ENCODE measurements around the gene RNMT.
"Not testable (repeated sequence)": the region's sequence is repeated elsewhere in the genome, so short reads cannot be mapped to it uniquely, and the experiment has no call there.

Gene RNMT

DNA sequence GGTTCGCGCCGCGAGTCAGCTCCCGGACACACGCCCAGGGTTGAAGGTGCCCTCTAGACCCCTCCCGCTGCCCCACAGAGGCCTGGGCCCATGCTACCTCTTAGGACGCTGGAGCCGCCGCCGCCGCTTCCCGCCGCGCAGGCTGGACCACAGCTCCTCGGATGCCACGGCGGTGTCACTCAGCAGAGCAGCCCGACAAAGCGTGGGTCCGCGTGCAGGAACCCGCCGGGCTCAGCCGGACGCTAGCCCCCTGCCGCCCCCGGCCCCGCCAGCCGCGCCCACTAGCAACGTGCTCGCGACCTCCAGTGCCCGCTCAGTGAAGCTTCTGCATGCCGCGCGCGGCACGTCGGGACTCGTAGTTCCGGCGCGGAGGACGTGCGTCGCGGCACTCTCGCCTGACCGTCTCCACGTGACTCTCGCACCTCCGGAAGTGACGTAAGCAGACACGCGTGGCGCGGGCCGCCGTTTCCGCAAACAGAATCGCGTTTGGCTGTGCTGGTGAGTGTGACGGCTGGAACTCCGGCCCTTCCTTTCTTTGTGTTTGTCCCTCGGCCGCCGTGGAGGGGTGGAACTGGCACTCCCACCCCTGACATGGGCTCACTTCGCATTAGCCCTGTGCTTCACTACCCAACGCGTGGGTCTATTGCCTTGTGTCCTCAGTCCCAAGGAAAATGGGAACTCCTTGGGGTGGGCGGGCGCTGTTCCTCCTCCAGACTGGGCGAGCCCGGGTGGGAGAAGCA is at the start of gene RNMT, which contains the start of gene FAM210A:
Gene RNMT, plus strand, starts transcription at position 442 of the 740 bp plus-strand sequence. CDS start 4,845 bp downstream, outside the sequence.
Gene FAM210A, minus strand, starts transcription at position 327 of the 740 bp plus-strand sequence. CDS start 44,481 bp downstream, outside the sequence.
- DNase-seq: peak; percentile 96

DNA sequence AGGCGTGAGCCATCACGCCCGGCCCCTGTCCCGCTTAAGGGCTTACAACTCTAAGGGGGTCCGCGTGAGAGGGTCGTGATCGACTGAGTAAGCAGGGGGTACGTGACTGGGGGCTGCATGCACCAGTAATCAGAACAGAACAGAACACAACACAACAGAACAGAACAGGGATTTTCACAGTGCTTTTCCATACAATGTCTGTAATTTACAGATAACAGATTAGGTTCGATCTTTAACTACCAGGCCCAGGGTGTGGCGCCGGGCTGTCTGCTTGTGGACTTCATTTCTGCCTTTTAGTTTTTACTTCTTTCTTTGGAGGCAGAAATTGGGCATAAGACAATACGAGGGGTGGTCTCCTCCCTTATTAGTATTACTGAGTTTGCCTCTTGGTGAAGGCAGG is 49.1 kb upstream of the RNMT start:
- DNase-seq: not testable (repeated sequence)

DNA sequence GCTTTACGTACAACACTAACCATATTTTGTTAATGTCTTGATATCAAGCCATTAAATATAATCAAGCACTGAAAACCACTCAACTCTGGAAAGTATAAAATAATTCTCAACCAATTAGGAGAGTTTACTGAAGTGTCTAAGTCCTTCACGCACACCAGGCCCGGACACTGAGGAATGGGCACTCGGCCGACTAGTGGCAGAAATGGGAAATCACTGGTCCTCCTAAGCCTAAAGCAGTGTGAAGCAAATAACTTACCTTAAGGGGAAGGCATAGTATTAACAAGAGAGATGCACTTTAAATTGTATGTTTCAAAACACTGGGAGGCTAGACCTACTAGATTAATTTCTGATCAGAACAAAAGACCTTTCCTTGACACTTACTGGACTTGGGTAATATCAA is 45.9 kb upstream of the RNMT start:
- DNase-seq: peak; percentile 27

DNA sequence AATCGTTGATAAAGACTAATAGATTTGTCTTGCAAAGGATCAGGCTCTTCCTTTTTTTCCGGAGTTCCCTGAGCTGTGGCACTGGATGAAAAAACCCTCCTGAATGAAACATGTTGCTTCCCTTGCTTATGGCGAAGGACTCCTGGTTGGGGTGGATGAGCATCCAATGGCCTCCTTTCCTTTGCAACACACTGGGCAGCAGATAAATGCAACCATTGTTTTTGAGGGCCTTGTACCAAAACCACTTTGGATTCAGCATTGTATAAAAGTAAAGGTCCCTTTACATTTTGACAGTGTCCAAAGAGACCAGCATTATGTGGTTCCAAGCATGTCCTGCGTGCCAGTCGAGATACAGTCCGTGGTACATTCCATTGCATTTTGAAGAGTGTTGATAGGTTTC is 44.8 kb upstream of the RNMT start:
- no peak for DNase-seq

DNA sequence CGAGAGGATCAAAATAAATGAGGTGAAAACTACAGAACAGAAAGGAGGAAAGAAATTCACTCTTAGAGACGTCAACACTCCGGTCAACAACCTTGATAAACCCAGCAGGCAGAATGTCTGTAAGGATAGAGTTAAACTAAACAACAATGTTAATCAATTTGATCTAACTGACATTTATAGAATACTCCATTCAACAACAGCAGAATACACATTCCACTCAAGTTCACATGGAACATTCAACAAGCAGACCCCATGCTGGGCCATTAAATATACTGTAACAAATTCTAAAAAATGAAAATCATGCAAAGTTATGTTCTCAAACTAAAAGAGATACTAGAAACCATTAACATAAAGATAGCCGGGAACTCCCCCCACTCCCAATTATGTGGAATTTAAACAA is 41.9 kb upstream of the RNMT start:
- DNase-seq: no peak

DNA sequence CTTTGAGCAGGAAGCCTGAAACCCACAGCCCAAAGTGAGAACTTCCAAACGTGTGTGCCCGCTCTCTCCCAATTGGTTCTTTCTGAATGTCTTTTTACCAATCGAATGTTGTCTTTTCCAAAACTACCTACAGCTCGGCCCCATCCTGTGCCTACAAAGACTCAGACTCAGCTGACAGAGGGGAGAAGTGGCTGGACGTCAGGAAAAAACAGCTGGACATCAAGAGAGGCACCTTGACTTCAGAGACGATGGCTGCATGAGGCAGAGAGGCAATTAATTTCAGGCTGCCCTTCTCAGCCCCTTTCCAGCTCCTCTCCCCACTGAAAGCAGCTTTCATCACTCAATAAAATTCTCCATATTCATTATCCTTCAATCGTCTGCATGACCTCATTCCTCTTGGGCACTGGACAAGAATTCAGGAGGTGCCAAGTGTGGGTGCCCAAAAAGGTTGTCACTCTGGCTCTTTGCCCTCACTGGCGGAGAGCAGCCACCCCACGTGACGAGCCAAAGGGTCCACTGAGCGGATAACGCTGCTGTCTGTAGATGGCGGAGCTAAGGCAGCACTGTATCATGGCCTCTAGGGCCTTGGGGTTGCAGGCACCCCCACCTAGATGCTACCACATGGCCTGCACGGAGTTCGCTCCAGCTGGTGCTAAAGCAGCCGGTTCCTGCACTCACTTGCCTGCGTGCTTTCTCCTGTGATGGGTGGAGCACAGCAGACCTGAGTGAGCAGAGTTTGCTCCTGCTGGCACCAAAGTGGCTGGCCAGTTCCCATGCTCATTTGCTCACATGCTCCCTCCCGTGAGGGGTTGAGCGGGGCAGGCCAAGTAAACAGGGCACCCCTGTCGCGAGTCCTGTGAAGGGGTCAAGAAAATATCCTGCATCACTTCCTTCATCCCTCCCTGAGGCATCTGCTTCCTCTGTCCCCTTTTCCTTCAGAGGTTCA is 38.0 kb upstream of the RNMT start:
- DNase-seq: no peak

DNA sequence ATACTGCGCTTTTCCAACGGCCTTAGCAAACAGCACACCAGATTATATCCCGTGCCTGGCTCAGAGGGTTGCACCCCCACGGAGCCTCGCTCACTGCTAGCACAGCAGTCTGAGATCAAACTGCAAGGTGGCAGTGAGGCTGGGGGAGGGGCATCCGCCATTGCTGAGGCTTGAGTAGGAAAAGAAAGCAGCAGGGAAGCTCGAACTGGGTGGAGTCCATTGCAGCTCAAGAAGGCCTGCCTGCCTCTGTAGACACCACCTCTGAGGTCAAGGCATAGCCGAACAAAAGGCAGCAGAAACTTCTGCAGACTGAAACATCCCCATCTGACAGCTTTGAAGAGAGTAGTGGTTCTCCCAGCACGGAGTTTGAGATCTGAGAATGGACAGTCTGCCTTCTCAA is 36.4 kb upstream of the RNMT start:
- not testable (repeated sequence) for DNase-seq

DNA sequence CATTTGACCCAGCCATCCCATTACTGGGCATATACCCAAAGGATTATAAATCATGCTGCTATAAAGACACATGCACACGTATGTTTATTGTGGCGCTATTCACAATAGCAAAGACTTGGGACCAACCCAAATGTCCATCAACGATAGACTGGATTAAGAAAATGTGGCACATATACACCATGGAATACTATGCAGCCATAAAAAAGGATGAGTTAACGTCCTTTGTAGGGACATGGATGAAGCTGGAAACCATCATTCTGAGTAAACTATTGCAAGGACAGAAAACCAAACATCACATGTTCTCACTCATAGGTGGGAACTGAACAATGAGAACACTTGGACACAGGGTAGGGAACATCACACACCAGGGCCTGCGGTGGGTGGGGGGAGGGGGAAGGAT is 31.1 kb upstream of the RNMT start:
- DNase-seq: not testable (repeated sequence)

DNA sequence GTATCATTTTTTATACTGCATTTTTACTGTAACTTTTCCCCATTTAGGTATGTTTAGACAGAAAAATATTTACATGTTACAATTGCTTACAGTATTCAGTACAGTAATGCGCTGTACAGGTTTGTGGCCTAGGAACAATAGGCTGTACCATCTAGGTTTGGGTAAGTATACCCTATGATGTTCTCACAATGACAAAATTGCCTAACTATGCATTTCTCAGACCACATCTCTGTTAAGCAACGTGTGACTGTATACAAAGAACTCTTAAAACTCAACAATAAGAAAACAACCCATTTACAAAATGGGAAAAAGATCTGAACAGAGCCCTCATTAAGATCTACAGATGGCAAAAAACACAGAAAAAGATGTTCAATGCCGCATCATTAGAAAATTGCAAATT is 29.5 kb upstream of the RNMT start:
- no peak for DNase-seq

DNA sequence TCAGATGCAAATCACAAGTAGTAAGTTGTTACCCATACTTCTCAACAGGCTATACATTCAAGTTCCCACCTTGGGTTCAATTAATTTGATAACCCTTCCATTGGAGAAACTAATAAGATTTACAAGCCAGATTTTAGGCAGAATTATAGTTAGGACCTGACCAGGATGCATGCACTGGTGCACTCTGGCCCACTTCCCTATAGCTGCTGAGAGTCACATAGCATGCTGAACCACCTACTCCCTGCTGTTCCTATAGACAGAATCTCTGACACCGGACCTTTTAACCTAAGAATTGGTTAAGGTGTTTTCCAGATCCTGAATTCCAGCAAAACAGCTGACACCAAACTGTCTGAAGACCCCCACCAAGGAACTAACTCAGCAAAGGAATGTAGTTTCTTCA is 26.3 kb upstream of the RNMT start:
- no peak for DNase-seq

DNA sequence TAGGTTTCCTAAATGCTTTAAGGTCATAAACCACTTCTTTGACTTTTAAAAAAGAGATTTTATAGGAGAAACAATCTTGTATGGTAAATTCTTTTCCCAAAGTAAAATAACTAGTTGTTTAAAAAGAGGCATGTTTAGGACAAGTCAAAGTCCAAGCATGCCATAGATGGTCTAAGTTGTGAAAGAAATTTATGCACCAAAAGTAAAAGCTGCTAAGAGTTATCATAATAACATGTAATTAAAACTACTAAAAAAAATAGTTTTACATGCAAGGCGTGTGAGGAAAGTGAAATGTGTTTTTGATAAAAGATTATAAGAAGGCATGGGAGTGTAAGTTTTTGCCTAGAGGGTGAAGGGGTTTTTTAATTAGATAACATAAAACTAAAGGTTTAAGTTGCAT is 22.6 kb upstream of the RNMT start:
- DNase-seq: no peak

DNA sequence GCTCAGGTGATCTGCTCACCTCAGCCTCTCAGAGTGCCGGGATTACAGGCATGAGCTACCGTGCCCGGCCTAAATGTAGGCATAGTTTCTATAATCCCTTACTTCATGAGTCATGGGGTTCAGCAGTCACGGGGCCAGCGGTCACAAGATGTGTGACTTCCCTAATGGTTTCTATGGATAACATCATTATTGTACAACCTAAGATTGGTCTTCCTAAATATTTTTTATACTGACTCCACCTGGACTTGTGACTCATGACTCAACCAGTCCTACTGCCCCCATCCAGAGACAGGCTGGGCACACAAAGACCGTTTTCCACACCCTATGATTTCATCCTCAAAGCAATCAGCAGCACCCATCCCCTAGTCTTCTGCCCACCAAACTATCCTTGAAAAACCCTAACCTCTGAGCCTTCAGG is 16.1 kb upstream of the RNMT start:
- no peak for DNase-seq

DNA sequence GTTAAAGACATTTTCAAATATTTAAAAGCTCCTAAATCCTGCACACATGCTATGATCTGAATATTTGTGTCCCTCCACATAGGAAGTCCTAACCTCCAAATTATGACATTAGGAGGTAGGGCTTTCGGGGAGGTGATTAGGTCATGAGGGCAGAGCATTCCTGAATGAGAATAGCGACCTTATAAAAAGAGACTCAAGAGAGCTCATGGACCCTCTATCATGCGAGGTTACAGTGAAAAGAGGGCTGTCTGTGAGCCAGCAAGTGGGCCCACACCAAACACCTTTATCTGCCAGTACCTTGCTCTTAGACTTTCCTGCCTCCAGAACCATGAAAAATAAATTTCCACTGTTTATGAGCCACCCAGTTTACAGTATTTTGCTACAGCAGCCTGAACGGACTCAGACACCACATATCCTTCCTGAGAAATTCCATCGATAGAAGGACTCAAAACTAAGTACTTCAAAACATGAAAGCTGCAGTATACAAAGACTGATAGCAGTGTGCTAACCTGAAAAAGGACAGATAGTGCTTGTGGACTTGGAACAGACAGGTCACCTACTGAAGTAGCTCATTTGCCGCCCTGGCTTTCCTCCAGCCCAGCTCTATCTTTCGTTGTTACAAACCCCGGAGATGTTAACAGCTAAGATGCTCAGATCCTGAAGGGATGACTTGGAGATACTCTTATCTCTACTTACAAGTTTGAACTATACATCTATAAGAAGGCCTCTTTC is 13.9 kb upstream of the RNMT start:
- no peak for DNase-seq

DNA sequence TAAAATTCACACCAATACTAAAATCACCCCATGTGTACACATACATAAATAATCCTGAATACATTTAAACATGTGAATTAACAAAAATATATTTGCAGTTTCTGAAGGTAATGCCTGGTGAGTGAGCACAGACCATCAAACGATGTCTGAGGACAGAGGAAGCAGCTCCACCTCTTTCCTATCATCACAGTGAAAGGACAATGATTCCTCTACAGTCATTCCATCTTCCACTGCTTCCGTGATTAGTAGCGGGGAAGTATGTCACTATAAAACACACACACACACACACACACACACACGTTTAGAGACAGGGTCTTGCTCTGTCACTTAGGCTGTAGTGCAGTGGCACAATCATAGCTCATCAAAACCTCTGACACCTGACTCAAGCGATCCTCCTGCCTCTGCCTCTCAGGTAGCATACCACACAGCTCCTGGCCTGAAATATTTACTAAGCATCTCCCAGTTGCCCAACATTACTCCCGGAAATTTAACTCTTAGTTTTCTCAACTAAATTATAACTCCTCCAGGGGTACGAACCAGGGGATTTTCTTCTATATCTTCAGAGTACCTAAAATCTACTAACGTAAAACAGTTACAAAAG is 12.9 kb upstream of the RNMT start:
- DNase-seq: no peak

DNA sequence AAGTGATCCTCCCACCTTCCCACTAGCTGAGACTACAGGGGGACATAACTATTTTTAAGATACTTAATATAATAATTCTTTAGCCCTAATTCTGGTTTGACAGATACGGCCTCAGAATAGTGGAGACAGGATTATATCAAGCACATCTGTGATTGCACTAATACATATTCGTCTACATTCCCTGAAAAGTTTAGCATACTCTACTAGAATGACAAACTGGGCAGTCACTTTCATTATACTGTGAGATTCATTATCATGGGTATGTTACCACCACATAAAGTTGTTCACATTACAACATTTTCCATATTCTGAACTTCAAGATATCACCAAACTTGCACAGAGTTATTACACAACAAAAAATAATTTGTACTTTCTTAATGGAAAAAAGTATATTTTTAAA is 11.1 kb upstream of the RNMT start:
- no peak for DNase-seq

DNA sequence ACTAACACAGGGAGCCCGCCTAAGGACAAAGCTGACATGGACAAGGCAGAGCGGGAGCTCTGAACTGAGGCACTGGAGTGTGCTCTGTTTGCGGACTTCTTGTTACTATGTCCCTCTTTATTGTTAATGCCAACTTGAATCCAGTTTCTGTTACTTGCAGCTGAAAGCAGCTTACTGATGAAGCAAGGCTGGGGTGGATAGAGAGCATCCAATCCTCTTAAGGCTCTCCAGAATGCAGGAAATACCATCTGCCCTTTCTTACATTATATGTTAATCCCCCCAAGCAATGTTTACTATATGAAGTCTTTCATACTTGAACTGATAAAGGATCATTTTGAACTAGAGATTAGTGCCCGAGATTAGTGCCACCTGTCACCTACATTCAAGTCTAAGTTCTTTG is 9.6 kb upstream of the RNMT start:
- no peak for DNase-seq

DNA sequence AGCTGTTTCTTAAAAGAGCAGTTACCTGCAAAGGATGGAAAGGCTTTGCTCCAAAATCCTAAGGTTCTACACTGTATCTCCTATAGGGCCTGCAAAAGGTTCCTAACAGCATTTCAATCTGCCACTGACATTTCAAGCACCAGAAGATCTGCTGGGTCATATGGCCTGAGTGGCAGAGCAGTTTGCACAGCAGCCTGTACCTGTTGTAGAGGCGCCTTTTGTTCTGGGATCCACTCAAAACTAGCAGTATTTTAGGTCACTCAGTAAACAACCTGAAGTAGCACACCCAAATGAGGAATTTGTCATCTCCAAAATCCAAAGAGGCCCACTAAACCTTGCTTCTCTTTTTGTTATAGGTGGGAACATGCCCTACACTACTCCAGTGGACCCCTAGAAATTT is 6.3 kb upstream of the RNMT start:
- DNase-seq: no peak

DNA sequence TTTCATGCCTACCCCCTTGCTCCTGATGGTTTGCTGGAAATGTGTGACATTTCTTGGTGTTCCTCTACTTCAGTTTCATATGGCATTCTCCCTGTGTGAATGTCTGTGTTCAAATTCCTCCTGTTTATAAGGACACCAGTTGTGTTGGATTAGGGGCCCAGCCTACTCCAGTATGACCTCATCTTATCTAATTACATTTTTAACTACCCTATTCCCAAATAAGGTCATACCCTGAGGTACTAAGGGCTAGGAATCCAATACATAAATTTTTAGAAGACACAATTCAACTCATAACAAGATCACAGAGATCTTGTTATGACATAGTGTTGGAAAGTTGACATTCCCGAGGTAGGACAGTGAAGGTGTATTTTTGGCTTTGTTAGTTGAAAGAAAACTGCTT is 5.6 kb upstream of the RNMT start:
- DNase-seq: no peak

DNA sequence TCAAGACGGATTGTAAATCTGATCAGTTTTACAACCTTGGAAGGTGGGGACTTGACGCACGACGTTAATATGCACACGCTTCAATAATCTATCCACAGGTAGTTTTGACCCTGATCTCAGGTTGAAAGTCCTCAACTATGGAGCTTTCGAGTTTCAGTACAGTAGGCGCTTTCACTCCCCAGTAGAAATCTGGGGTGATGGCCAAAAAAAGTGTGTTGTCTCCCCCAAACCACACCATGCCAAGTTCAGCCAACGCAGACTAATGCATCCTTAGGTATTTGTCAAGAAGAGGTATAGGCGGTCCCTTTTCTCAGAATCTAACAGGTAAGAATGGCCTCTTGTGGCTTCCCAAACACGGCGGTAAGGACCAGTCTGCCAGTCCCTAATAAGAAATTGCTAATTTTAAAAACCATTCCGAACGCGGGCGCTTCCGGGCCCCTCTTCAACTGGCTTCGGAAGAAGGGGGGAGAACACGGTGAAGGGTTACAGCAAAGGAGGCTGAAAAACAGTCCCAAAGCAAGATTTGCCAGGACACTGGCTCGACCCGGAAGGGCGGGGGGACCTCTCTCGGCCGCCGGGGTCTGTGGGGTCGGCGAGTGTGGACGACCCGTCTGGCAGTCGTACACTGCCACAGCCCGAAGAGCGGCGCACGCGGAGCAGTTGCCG is 774 bp upstream of the RNMT start:
- DNase-seq: no peak

DNA sequence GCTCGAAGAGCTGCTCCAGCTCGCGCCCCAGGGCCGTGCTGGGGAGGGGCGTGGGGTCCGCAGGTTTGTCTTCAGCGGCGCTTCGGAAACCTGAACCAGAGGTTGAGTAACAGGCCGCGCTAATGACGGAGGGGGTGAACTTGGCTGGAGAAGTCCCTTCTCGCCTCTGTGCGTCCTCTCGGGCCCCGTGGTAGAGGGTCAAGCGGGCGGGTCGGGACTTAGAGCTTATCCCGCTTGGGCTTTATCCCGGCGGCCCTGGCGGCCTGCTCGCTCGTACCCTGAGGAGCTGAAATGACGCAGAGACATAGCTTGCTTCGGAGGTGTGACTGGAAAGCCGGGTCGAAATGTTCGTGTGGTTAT is 479 bp downstream of the RNMT start:
- DNase-seq: peak; percentile 48

DNA sequence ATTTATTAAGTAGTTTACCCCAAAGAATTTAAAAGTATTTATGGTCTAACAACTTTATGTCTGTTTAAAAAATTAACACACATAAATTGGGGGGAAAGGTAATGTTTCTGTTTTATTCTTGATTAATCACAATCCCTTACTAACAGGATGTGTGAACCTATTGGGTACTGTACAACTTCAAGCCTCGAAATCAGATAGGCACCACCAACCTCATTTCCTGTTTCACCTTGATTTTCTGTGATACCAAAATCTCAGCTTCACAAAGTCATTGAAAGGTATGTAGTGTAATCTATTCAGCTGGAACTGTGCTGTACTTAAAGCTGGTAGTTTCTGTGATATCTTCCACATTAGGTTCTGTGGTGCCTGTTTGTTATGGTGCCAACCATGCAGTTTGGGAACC is 4.0 kb downstream of the RNMT start:
- no peak for DNase-seq

DNA sequence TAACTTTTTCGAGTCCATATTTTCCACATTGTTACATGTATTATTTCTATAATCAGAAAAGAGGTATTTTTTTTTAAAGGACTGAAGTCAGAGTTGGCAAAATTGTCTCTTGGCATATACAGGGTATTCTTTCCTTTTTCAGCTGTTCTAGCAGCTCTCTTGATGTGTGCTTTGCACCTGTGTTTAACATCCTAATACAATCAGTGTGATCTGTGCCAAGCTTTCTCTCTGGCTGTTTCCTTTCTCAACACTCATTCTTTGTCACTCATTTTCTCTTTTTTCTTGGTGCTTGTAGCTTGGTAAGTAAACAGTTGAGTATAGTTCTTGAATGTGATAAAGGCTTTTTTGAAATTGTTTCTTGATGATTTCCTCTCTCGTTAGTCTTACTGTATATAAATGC is 9.2 kb downstream of the RNMT start:
- no peak for DNase-seq
